Measurements from ENCODE around the gene AP5B1.

GRCh38 chr11:65790902-65791650 lies 10.3 kb upstream of the AP5B1 start:
- TF ChIP-seq REST (IDR thresholded peaks at IDR 0.05; ENCODE audit: insufficient read depth in 1 of 2, low read depth in 2 of 2, low read length in 2 of 2) (no peak), SIN3A (IDR thresholded peaks at IDR 0.05; ENCODE audit: borderline replicate concordance, insufficient read depth, low read length) (no peak), POLR2AphosphoS5 (IDR thresholded peaks at IDR 0.05; ENCODE audit: low read depth, low read length) (no peak), TAF1 (IDR thresholded peaks at IDR 0.05; ENCODE audit: borderline replicate concordance, insufficient read depth, low read length) (no peak), FOXP2 (optimal IDR thresholded peaks at IDR 0.05; ENCODE audit: borderline replicate concordance, extremely low read depth, extremely low read length, insufficient read depth) (no peak)

Data from PFSK-1 (cell line).